Measurements from ENCODE around the gene MTCP1.

DNA sequence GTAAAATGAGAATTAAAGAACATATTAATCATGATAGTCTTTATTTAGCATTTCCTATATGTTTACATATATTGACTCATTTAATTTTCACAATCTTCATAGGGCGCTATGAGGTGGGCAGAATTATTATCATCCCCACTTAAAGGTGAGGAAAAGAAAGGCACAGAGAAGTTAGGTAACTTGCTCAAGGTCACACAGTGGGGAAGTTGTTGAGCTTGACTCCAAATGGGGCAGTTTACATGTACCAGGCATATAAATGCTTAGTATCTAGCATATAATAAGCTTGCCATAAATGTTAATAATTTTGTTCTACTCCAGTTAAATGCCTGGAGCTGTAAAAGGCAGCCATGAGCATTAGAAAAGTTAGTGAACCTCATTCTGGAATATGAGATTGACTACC lies 1.5 kb downstream of the MTCP1 start:
- TF ChIP-seq, protein P1, sequence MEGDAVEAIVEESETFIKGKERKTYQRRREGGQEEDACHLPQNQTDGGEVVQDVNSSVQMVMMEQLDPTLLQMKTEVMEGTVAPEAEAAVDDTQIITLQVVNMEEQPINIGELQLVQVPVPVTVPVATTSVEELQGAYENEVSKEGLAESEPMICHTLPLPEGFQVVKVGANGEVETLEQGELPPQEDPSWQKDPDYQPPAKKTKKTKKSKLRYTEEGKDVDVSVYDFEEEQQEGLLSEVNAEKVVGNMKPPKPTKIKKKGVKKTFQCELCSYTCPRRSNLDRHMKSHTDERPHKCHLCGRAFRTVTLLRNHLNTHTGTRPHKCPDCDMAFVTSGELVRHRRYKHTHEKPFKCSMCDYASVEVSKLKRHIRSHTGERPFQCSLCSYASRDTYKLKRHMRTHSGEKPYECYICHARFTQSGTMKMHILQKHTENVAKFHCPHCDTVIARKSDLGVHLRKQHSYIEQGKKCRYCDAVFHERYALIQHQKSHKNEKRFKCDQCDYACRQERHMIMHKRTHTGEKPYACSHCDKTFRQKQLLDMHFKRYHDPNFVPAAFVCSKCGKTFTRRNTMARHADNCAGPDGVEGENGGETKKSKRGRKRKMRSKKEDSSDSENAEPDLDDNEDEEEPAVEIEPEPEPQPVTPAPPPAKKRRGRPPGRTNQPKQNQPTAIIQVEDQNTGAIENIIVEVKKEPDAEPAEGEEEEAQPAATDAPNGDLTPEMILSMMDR (conservative IDR thresholded peaks at IDR 0.05 in 1 of 2, IDR thresholded peaks at IDR 0.05 in 1 of 2; ENCODE audit: low read depth in 1 of 2, low read length in 2 of 2): no peak
- no peak for TF ChIP-seq EZH2 (IDR thresholded peaks at IDR 0.05; ENCODE audit: low read length, missing control alignments)
